ENCODE results near the gene LHFPL4. TPM values are rescaled to one million over a fixed set of nuclear protein-coding genes. Genes with fewer than 3 reads are reported as not detected.

LHFPL4 gene
- total and polyA plus RNA-seq, 2 of the 8 experiments (the other 6 are each of a cell fraction or from before 2014, with no cell fraction given), result 5.0 to 16.9 TPM

GRCh38 chr3:9565316-9565715, 11.7 kb upstream of the LHFPL4 start:
- Histone ChIP-seq H4K8ac (ENCODE audit: extremely low read depth, insufficient read depth, low read length) (no peak overlapping the region), H3K79me1 (ENCODE audit: low read depth, low read length) (no peaks in the 10 kb centered on the region), H3K23me2 (ENCODE audit: low read depth, low read length) (no peaks in the 10 kb centered on the region), H3K36me3 (ENCODE audit: control insufficient read depth in 2 of 4, insufficient read depth in 4 of 4, low read length in 3 of 4) (no peaks in the 10 kb centered on the region), H4K20me1 (replicated peaks in 1 of 2; ENCODE audit: control insufficient read depth in 1 of 2, insufficient read depth in 2 of 2, low read length in 2 of 2) (no peaks in the 10 kb centered on the region), H3K79me2 (ENCODE audit: control insufficient read depth in 1 of 2, insufficient read depth in 2 of 2, low read length in 2 of 2) (no peaks in the 10 kb centered on the region), H2AK5ac (ENCODE audit: low read depth, low read length) (no peak overlapping the region), H2BK5ac (ENCODE audit: low read depth, low read length) (no peak overlapping the region), H3K9me3 (ENCODE audit: insufficient read depth in 2 of 2, low read depth in 1 of 2, low read length in 1 of 2) (peaks cover 5 to 6% of the 10 kb centered on the region in 2 experiments; a peak in 3 of 4 replicates), H4K5ac (ENCODE audit: insufficient read length, low read depth, low read length) (no peak overlapping the region), H3K56ac (replicated peaks; ENCODE audit: insufficient read length, low read depth, low read length) (no peak overlapping the region), H3K9ac (replicated peaks in 1 of 4; ENCODE audit: extremely low read depth in 1 of 4, low read depth in 3 of 4, low read length in 3 of 4) (no peak overlapping the region), H3K27ac (ENCODE audit: low read depth, low read length) (no peak overlapping the region), H3K14ac (ENCODE audit: insufficient read length) (no peak overlapping the region), H4K91ac (replicated peaks; ENCODE audit: insufficient read length, low read length) (no peak overlapping the region), H3K4me1 (replicated peaks in 1 of 4; ENCODE audit: control insufficient read depth in 3 of 4, insufficient read depth in 4 of 4, low read length in 3 of 4) (no peaks in the 10 kb centered on the region), H2AFZ (ENCODE audit: low read length) (no peak overlapping the region), H3K27me3 (replicated peaks in 1 of 4; ENCODE audit: control insufficient read depth in 3 of 4, extremely low read depth in 1 of 4, insufficient read depth in 3 of 4, low read length in 3 of 4) (no peaks in the 10 kb centered on the region), H3K4me3 (ENCODE audit: extremely low read depth in 1 of 4, insufficient read depth in 2 of 4, low read depth in 3 of 4, low read length in 4 of 4) (no peak overlapping the region), H3K4ac (replicated peaks; ENCODE audit: insufficient read length, low read depth, low read length) (no peak overlapping the region), H3K23ac (ENCODE audit: insufficient read length) (no peak overlapping the region), H3K4me2 (ENCODE audit: insufficient read depth in 1 of 2, low read depth in 2 of 2, low read length in 2 of 2) (no peak overlapping the region), H2BK120ac (replicated peaks; ENCODE audit: low read depth, low read length) (no peak overlapping the region), H2BK12ac (ENCODE audit: low read depth, low read length) (no peak overlapping the region), H2BK15ac (ENCODE audit: low read length) (no peak overlapping the region), H2BK20ac (ENCODE audit: low read length) (no peak overlapping the region), H3K18ac (ENCODE audit: extremely low read depth, low read length) (no peak overlapping the region)
- DNase-seq (ENCODE audit: low read depth in 1 of 2, low spot score in 2 of 2) (no peak), FAIRE-seq (no peak)
- ChIA-PET CTCF (ENCODE audit: partially characterized antibody) (interaction anchor here (0.7 kb wide), 1 partner anchor 29 kb away, joined by 3 read pairs; no protein-coding TSS in a partner anchor), POLR2A (ENCODE audit: partially characterized antibody) (interaction anchor here (0.7 to 0.8 kb wide), 2 partner anchors 44 kb away, joined by 3 to 4 read pairs; no protein-coding TSS in a partner anchor)
- 93% methylated on average over 2 of the region's 2 CpGs; no CpG with 5 or more reads in 1 of the 2 experiments for WGBS, 2 experiments (ENCODE audit: extremely low coverage in 1 of 2, insufficient coverage in 1 of 2, insufficient read length in 1 of 2, insufficient replicate concordance in 2 of 2, low coverage in 1 of 2, low lambda C conversion rate in 2 of 2, missing lambda C conversion rate in 1 of 2)
- TF ChIP-seq ASH2L (IDR thresholded peaks at IDR 0.05; ENCODE audit: low read length) (no peak), HDAC6 (IDR thresholded peaks at IDR 0.05; ENCODE audit: low read depth, low read length) (no peak), EZH2 (IDR thresholded peaks at IDR 0.05; ENCODE audit: low read depth, low read length, severe bottlenecking) (no peak), NRF1 (IDR thresholded peaks at IDR 0.05; ENCODE audit: low read depth, low read length) (no peak), CEBPB (IDR thresholded peaks at IDR 0.05; ENCODE audit: low read depth, low read length) (no peak), CTBP2 (IDR thresholded peaks at IDR 0.05; ENCODE audit: borderline replicate concordance, insufficient read depth, insufficient read length, low read length) (no peak), CREB1 (IDR thresholded peaks at IDR 0.05) (no peak)

Data from H1 (cell line).